SK-MEL-5 (cell line): ENCODE measurements around the gene PLCB4. TPM values are rescaled to one million over a fixed set of nuclear protein-coding genes. Genes with fewer than 3 reads are reported as not detected.

Experiments
- DNase-seq: peaks from one replicate; pipeline ENCODE4 v3.0.0-alpha.2; 2016; ENCODE audit warnings: low read depth, low spot score
- in situ Hi-C: cut with HindIII; loops from 2 replicates; pipeline ENCODE4 v1.10.0; 2016; ENCODE audit warnings: low sequenced_read_pairs, high pct_unique_total_duplicates, low pct_unique_long_range_greater_than_20kb
- total RNA-seq: library from RNA; depleted of rRNA; stranded (reverse); fragments of >200 nt; shearing (Covaris generic); gene quantifications from 2 replicates; pipeline ENCODE4 v1.2.3, GENCODE V29; 2014

PLCB4 gene
- total RNA-seq, 1 experiment from 2014 or later, result 15.8 TPM

- in situ Hi-C loops, result no loop called here
- peak; percentile 92 for DNase-seq
Observed at GRCh38 chr20:9338101-9338500, 269.2 kb downstream of the PLCB4 start.

DNA sequence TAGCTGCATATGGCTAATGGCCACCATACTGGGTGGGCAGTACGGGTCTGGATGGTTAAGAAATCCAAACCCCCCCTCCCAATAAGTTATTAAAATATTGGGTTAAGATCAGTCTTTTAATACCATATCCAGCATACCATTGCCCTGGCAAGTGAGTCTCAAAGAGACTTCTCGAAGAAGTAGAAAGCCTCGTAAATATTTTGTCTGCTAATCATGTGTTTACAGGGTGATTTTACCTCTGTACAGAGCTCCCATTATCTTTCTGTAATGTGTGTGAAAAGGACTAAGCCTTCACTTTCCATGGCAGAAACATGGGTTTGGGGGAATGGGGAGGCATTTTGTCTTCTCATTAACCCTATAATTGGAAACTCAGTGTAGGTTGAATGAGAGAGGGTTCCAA is 270.8 kb downstream of the PLCB4 start:
- in situ Hi-C loops, result no loop called here
- no peak for DNase-seq

DNA sequence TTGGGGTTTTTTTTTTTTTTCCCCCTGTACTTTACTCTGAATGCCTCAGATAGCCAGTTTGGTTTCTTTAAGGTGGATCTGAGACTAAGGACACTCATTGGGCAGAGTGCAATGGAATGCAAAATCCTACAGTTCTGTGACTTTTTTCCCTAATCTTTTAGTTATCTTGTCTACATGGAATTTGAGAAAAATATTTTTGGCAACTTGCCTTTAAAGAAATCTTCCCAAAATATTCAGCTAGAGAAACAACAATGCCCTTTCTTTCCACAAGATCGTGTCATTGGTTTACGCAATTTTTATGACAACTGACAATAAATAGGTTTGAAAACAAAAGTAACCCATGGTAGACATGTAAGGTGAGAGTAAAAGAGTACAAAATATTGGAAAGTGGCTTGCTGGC is 273.8 kb downstream of the PLCB4 start:
- in situ Hi-C loops, result no loop called here
- DNase-seq, result no peak

GRCh38 chr20:9344083-9344920 is 275.4 kb downstream of the PLCB4 start:
- no peak for DNase-seq
- in situ Hi-C loops, result no loop called here

DNA sequence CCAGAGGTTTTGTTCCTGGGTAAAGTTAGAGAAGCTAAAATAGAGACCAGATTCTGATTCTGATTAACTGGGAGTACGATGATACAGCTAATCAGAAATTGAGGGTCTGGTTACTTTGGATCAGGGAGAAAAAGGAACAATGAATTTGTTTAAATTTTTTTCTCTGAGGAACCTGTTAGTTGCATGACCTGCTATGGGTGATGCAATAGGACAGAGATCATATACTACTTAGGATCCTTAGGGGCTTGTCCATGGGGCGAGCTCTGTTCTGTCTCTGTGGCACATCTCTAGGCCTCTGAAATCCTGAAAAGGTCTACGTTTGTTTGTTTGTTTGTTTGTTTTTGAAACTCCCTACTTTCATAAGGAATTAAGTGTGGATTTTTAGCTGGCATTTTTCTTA is 279.4 kb downstream of the PLCB4 start:
- in situ Hi-C loops, result no loop called here
- DNase-seq, result no peak

DNA sequence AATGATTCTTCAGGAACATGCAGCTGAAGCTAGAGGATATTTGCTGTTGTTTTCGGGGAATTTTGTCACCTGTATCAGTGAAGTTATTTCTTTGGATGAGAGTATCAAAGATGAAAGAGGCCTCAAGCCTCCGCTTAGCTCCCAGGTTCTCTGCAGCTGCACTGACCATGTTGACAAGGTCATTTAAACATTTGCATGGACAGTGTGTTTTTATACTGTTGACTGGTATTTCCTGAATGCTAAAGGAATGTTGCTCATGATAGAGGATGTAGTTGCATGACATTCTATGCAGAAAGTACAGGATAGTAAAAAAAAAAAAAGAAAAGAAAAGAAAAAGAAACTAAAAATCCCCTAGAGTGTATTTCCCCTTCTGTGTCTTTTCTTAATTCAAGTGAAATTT is 279.9 kb downstream of the PLCB4 start:
- DNase-seq, result no peak
- in situ Hi-C loops, result no loop called here

DNA sequence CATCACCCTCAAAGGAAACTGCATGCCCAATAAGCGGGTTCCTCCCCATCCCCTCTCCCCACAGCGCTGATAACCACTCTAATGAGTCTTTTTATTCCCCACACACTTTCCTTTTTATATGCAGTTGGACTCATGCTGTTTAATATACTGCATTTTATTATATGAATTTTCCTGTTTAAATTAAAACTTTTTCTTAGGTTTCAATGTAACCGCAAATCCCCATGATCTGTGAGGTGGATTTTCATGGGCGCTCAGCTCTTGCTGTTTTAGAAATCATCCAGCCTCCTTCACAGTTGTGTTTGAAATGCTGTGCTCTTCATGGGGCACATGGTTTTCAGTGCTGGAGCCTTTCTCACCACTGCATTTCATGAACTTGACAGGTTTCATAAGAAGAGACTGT is 280.4 kb downstream of the PLCB4 start:
- in situ Hi-C loops, result no loop called here
- DNase-seq, result no peak

- in situ Hi-C loops, result no loop called here
- DNase-seq, result no peak
Observed at GRCh38 chr20:9352739-9353138, 283.9 kb downstream of the PLCB4 start.

DNA sequence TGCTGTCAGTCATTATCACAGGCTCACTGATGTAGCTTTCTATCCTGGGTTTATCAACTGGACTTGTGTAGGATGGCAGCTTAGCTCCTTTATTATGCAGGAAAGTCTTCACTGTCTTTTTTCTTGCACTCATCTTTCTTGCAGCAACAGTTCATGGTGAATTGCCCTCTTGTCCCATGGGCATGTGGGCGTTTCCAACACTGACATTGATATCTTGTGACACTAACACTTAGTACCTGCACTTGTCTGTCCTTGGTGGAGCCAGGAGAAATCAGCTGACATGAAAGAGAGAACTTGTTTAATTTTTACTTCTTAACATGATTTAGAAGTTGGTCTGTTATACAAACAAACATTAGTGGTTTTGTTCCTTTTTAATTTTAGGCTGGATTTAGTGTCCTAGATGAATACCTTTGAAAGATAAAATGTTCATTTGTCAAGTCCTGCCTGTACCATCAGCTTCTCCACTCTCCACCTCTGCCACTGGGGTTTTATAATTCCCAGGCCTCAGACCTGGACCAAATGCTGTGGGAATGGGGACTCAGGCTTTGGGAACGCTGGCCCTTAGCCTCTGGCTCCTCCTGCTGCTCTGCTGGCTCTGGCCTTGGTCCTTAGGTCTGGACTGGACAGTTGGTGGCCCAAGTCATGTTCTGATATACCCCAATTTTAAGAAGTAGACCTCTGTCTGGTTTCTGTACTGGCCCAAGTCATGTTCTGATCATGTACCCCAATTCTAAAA is 284.5 kb downstream of the PLCB4 start:
- peak; percentile 53 for DNase-seq
- in situ Hi-C loops, result no loop called here

DNA sequence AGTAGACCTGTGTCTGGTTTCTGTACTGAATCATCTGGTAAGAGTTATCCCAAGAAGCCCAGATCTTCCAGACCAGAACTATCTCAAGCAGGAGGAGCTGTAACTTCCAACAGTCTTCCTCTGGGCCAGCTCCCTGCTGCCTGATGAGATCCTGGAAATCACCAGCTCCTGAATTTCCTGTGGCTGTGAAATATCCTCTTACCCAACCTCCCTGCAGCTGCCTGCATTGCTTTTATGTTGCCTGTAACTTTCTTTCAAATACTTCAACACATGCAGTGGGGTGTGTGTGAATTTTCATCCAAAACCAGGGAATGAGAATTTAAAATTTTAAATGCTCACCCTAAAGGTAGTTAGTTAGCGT is 285.0 kb downstream of the PLCB4 start:
- DNase-seq, result no peak
- in situ Hi-C loops, result no loop called here

DNA sequence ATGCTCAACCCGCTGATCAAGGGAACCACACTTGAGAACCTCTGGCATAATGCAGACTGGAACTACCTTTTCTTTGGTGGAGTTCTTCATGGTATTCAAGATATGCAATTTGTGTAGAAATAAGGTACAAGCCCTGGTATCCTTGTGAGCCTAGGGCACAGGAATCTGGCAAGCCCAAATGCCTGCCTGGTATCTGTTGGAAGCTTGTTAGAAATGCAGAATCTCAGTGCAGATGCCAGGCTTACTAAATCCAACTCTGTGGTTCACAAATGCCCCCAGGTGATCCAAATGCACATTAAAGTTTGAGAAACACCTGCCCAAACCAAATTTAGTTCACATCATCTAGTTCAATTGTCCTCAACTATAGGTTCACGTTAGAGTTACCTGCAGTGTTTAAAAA is 285.7 kb downstream of the PLCB4 start:
- DNase-seq, result no peak
- in situ Hi-C loops, result no loop called here

DNA sequence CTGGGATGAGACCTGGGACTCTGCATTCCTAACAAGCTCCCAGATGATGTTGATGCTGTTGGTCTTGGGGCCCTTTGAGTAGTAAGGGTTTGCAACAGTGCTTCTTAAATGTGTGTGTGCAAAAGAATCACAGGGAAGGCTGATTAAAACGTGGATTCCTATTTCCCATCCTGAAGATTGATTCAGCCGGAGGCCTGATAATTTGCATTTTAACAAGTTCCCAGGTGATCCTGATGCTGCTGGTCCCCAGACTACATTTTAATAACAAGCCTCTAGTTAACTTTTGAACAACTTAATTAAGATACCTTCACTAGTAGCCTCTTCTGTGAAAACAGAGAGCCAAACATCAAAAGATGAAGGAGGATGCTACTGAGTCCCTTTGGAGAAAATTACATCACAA is 289.1 kb downstream of the PLCB4 start:
- DNase-seq, result no peak
- in situ Hi-C loops, result no loop called here

DNA sequence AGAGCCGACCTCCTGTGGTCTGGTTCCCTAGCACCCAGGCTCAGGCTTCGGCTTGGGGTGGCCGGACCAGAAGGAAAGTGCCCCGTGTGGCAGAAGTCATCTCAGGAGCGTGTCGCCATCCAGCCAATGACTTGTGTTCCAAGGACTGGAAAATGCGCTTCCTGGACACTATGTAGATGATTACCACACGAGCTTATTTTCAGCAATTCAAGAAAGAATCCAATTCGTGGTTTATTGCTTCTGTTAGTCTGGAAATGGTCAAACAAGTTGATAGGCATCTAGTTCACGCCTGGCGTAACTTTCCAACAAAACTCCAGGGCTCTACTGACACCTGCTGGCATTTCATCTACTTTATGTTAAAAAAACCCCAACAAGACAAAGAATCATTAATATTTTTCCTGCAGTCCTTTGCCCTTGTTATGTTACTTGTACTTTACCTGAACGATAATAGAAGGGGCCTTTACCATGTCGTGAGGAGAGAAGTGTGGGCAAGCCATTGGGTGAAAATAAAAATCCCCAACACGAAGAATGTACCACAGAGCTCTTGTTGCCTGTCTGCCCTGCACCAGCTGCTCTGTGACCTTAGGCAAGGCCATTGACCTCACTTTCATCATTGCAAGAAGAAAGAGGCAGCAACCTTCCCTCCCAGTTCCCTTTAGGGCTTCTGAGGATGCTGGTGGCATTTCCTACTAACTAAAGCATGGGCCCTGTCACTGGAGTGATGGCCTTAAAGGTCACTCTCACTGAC is 290.8 kb downstream of the PLCB4 start:
- DNase-seq, result peak; percentile 78
- in situ Hi-C loops, result loop anchor here (10.0 kb wide), 1 partner anchor 585 kb away; no protein-coding TSS in a partner anchor

DNA sequence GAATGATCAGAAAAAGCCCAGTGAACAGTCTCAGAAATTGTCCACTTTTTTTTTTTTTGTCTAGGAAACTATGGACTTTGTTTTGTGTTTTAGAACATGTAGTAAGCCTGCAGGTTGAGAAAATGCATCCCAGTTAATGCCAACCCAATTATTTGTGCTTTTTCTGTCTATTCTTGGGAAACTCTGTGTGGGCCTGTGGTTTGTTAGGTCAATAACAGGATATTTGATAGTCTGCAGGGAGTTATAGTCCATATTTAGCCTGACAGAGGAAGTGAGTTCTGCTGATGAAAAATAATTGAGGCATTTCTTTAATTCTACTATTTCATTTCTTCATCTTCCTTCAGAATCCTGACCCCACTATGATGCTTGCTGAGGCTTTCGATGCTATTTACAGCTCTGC is 291.5 kb downstream of the PLCB4 start:
- DNase-seq, result no peak
- in situ Hi-C loops, result loop anchor here (10.0 kb wide), 1 partner anchor 586 kb away; no protein-coding TSS in a partner anchor

DNA sequence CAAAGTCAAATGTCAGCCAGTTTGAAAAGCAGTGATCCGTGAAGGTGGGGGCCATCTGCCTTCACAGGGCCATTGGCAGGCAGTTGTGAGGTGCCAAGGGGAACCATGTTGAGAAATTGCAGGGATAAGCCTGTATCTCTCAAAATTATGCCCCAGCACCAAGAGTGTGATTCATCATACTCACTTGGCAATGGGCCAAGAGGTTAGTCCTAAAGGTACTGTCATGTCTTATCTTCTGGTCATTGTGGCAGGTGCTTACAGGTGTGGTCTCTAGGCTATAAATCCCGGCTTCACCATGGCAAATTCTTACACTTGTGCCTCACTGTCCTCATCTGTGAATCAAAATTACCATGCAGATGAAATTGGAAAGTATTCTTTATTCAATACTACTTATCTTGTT is 294.8 kb downstream of the PLCB4 start:
- in situ Hi-C loops, result loop anchor here (10.0 kb wide), 1 partner anchor 589 kb away; no protein-coding TSS in a partner anchor
- DNase-seq, result no peak

- in situ Hi-C loops, result loop anchor here (10.0 kb wide), 1 partner anchor 593 kb away; no protein-coding TSS in a partner anchor
- DNase-seq, result no peak
Observed at GRCh38 chr20:9367328-9367727, 298.4 kb downstream of the PLCB4 start.

GRCh38 chr20:9367746-9368145 is 298.9 kb downstream of the PLCB4 start:
- in situ Hi-C loops, result loop anchor here (10.0 kb wide), 1 partner anchor 593 kb away; no protein-coding TSS in a partner anchor
- DNase-seq, result no peak

DNA sequence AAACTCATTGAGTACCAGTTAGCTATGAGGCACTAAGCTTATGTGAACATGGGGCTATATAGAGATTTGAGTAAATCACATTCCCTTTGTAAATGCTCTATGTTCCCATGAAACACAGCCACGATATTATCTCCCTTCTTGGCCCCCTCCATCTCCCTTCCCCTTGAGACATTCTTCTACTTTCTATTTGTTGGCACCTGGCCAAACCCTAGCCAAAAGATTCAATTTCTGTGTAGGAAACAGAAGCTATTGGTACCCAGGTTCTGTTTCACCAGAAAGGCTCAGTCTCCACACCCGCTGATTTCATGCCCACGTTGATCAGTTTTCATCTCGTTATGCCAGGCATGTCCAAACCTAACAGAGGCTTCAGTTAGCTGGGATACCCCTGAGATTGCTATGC is 300.0 kb downstream of the PLCB4 start:
- in situ Hi-C loops, result loop anchor here (10.0 kb wide), 1 partner anchor 594 kb away; no protein-coding TSS in a partner anchor
- no peak for DNase-seq
